ENCODE results near the gene DDI1. TPM values are rescaled to one million over a fixed set of nuclear protein-coding genes. Genes with fewer than 3 reads are reported as not detected.

DDI1 gene
- total RNA-seq, 2 experiments from 2014 or later: not detected

GRCh38 chr11:104075091-104075490 is 38.7 kb downstream of the DDI1 start:
- CTCF ChIA-PET: no interaction called here
- POLR2A ChIA-PET: no interaction called here

DNA sequence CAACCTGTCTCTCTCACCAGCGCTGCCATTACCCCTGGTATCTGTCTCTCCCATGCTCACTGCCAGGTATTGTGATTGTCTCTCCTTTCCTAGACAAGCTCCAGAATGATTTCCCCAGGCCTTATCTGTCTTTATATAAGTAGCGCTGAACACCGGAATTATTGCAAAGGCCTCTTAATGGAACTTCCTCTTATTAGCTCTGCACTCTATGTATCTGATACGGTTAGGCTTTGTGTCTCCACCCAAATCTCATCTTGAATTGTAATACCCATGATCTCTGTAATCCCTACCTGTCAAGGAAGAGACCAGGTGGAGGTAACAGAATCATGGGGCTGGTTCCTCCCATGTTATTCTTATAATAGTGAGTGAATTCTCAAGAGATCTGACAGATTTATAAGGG is 39.3 kb downstream of the DDI1 start:
- ChIA-PET POLR2A (no interaction called here), CTCF (no interaction called here)

- CTCF ChIA-PET: no interaction called here
- POLR2A ChIA-PET: no interaction called here
Observed at GRCh38 chr11:104076455-104076854, 40.0 kb downstream of the DDI1 start.

DNA sequence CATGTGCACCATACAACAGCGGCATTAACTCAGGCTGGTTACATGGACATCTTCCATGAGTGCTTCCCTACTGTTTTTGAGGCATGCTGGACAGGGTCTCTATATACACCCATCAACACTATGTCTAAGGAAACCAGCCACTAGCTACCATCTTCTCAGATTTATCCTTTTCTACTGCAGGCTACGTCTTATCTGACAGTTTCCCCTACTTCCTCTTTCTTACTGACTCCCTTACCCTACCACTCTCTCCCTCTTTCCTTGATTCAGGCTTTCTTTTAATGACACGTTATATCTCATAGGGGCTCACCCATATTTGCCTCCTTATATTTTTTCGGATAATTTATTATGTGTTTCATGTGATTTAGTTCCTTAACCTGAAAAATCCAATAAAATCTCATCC is 41.8 kb downstream of the DDI1 start:
- ChIA-PET CTCF (no interaction called here), POLR2A (no interaction called here)

GRCh38 chr11:104078995-104079394 is 42.6 kb downstream of the DDI1 start:
- ChIA-PET POLR2A (no interaction called here), CTCF (no interaction called here)

DNA sequence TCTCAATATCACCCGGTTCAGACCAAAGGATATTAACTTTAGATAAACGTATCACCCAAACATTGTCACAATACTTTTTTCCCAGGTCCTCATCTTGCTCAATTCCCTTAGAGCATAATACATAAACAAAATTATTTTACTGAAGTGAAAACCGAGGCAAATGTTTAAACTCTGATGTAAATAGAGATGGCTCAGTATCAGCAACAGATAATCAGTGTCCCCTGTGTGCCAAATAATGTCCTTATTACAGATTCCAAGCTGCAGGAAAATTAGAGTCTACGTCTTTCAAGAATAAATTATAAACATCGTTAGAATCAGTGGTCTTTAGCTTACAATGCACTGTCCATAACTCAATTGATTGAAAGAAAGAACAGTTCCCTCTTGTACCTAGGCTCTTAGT is 50.2 kb downstream of the DDI1 start:
- CTCF ChIA-PET: no interaction called here
- POLR2A ChIA-PET: no interaction called here

Other genes with a start within 250 kb of the DDI1 start
- gene PDGFD, start 127.5 kb downstream of the DDI1 start, total RNA-seq: under 1 TPM; 0.11 to 0.13 TPM